Measurements from ENCODE around the gene GNPAT.

The GNPAT gene

GRCh38 chr1:231241750-231242149 is 738 bp downstream of the GNPAT start:
- DNase-seq (ENCODE audit: insufficient read length, low spot score) (peak; percentile 22), FAIRE-seq (no peak)

- FAIRE-seq (no peak), DNase-seq (ENCODE audit: insufficient read length, low spot score) (no peak)
Observed at GRCh38 chr1:231242516-231243198, 1.6 kb downstream of the GNPAT start.

- no peak for FAIRE-seq
- DNase-seq (ENCODE audit: insufficient read length, low spot score): no peak
Observed at GRCh38 chr1:231248778-231249177, 7.8 kb downstream of the GNPAT start.

GRCh38 chr1:231252336-231252735 is 11.3 kb downstream of the GNPAT start:
- no peak for FAIRE-seq
- no peak for DNase-seq (ENCODE audit: insufficient read length, low spot score)

- DNase-seq (ENCODE audit: insufficient read length, low spot score) (no peak), FAIRE-seq (no peak)
Observed at GRCh38 chr1:231260351-231260750, 19.3 kb downstream of the GNPAT start.

GRCh38 chr1:231264642-231265041 is 23.6 kb downstream of the GNPAT start:
- FAIRE-seq (no peak), DNase-seq (ENCODE audit: insufficient read length, low spot score) (no peak)

GRCh38 chr1:231265379-231265778 is 24.4 kb downstream of the GNPAT start:
- no peak for FAIRE-seq
- no peak for DNase-seq (ENCODE audit: insufficient read length, low spot score)

GRCh38 chr1:231266811-231267322 is 25.9 kb downstream of the GNPAT start:
- FAIRE-seq: no peak
- DNase-seq (ENCODE audit: insufficient read length, low spot score): no peak

GRCh38 chr1:231272173-231272572 is 31.2 kb downstream of the GNPAT start:
- no peak for DNase-seq (ENCODE audit: insufficient read length, low spot score)
- FAIRE-seq: no peak

- DNase-seq (ENCODE audit: insufficient read length, low spot score) (no peak), FAIRE-seq (no peak)
Observed at GRCh38 chr1:231272880-231273279, 31.9 kb downstream of the GNPAT start.

- DNase-seq (ENCODE audit: insufficient read length, low spot score) (no peak), FAIRE-seq (no peak)
Observed at GRCh38 chr1:231274119-231274825, 33.3 kb downstream of the GNPAT start.

GRCh38 chr1:231278100-231278790 is 37.2 kb downstream of the GNPAT start:
- no peak for DNase-seq (ENCODE audit: insufficient read length, low spot score)
- no peak for FAIRE-seq

GRCh38 chr1:231279081-231279480 is 38.1 kb downstream of the GNPAT start:
- DNase-seq (ENCODE audit: insufficient read length, low spot score): no peak
- FAIRE-seq: no peak

- no peak for FAIRE-seq
- DNase-seq (ENCODE audit: insufficient read length, low spot score): no peak
Observed at GRCh38 chr1:231279683-231280082, 38.7 kb downstream of the GNPAT start.

GRCh38 chr1:231284441-231284840 is 43.4 kb downstream of the GNPAT start:
- DNase-seq (ENCODE audit: insufficient read length, low spot score) (no peak), FAIRE-seq (no peak)

- FAIRE-seq (no peak), DNase-seq (ENCODE audit: insufficient read length, low spot score) (no peak)
Observed at GRCh38 chr1:231286603-231287002, 45.6 kb downstream of the GNPAT start.

GRCh38 chr1:231295938-231296337 is 54.9 kb downstream of the GNPAT start:
- no peak for DNase-seq (ENCODE audit: insufficient read length, low spot score)
- FAIRE-seq: no peak

- FAIRE-seq: no peak
- no peak for DNase-seq (ENCODE audit: insufficient read length, low spot score)
Observed at GRCh38 chr1:231301990-231302389, 61.0 kb downstream of the GNPAT start.

GRCh38 chr1:231310391-231310934 is 69.5 kb downstream of the GNPAT start:
- no peak for DNase-seq (ENCODE audit: insufficient read length, low spot score)
- FAIRE-seq: no peak

- FAIRE-seq: no peak
- DNase-seq (ENCODE audit: insufficient read length, low spot score): no peak
Observed at GRCh38 chr1:231311720-231312431, 70.9 kb downstream of the GNPAT start.

GRCh38 chr1:231312432-231312788 is 71.4 kb downstream of the GNPAT start:
- no peak for FAIRE-seq
- no peak for DNase-seq (ENCODE audit: insufficient read length, low spot score)

Measured in HTR-8/SVneo (cell line).